ENCODE measurements around the gene PALLD. TPM values are rescaled to one million over a fixed set of nuclear protein-coding genes. Genes with fewer than 3 reads are reported as not detected.

The PALLD gene
- total and polyA plus RNA-seq, 2 of the 13 experiments (the other 11 are each of a cell fraction or from before 2014, with no cell fraction given): 0.50 to 1.5 TPM

GRCh38 chr4:168826620-168827019, 329.8 kb downstream of the PALLD start (continued):
- TF ChIP-seq AHDC1 (CRISPR knock-in tag; IDR thresholded peaks at IDR 0.05; ENCODE audit: borderline replicate concordance) (peak; percentile 41; the same call in 1 of the 2 replicates), DMTF1 (CRISPR knock-in tag; IDR thresholded peaks at IDR 0.05) (no peak), ZNF343 (CRISPR knock-in tag; IDR thresholded peaks at IDR 0.05) (no peak), TBX2 (CRISPR knock-in tag; IDR thresholded peaks at IDR 0.05; ENCODE audit: borderline replicate concordance) (no peak), CREB3 (CRISPR knock-in tag; IDR thresholded peaks at IDR 0.05) (no peak), ZNF598 (CRISPR knock-in tag; IDR thresholded peaks at IDR 0.05; ENCODE audit: borderline replicate concordance) (no peak), ZNF143 (CRISPR knock-in tag; IDR thresholded peaks at IDR 0.05) (no peak), RARG (CRISPR knock-in tag; IDR thresholded peaks at IDR 0.05; ENCODE audit: low read depth) (no peak), ZBTB38 (CRISPR knock-in tag; IDR thresholded peaks at IDR 0.05) (no peak), HNF4G (IDR thresholded peaks at IDR 0.05; ENCODE audit: borderline replicate concordance, low read depth, low read length) (no peak), HNF4G (CRISPR knock-in tag; IDR thresholded peaks at IDR 0.05; ENCODE audit: borderline replicate concordance, low read depth) (no peak), HMG20B (CRISPR knock-in tag; conservative IDR thresholded peaks at IDR 0.05) (no peak), SOX13 (IDR thresholded peaks at IDR 0.05) (no peak), SOX13 (CRISPR knock-in tag; conservative IDR thresholded peaks at IDR 0.05 in 1 of 2, IDR thresholded peaks at IDR 0.05 in 1 of 2) (peak in 1 of 2 experiments; percentile 47; a peak in 1 of 4 replicates), ZNF496 (CRISPR knock-in tag; IDR thresholded peaks at IDR 0.05; ENCODE audit: insufficient replicate concordance) (no peak), ELF3 (CRISPR knock-in tag; IDR thresholded peaks at IDR 0.05) (no peak), ZBTB42 (CRISPR knock-in tag; IDR thresholded peaks at IDR 0.05) (no peak), ZNF615 (CRISPR knock-in tag; IDR thresholded peaks at IDR 0.05; ENCODE audit: borderline replicate concordance) (no peak)
